K562 (cell line): Measurements from ENCODE around the gene APP. TPM values are rescaled to one million over a fixed set of nuclear protein-coding genes. Genes with fewer than 3 reads are reported as not detected.

Experiments used
- ATAC-seq: fragments of 200-7000 bp; cut with Tn5 transposase; 3 replicates; pipeline ENCODE4 v1.9.1; 2020; ENCODE audit warnings: moderate library complexity
- BruUV-seq: library from RNA; stranded (reverse); fragments of 400-500 nt; replicated peaks from 2 replicates; lab custom pipeline; 2021; lab: Mats Ljungman, UMichigan
- CTCF ChIA-PET: fragments of 300-600 bp; formaldehyde crosslinking; extraction: SDS; loops from one replicate; lab custom pipeline; 2021; ENCODE audit warnings: low intra/inter-chr PET ratio; lab: Yijun Ruan, JAX
- POLR2A ChIA-PET: fragments of 300-600, 350-650 bp; sonication (Branson Sonifier 250); formaldehyde crosslinking; extraction: SDS; loops from one replicate; lab custom pipeline; 2021; ENCODE audit warnings: antibody characterized with exemption, inconsistent platforms; lab: Yijun Ruan, JAX
- DNase-seq, 4 experiments: peaks; one replicate each; pipeline versions ENCODE4 v3.0.0 to v3.0.0-alpha.2; 2011 to 2018; ENCODE audit warnings: low spot score in 3 of 4, mixed read lengths in 3 of 4; ENCODE audit errors: extremely low read depth in 1 of 4
- FAIRE-seq: peaks from 2 replicates; lab custom pipeline; 2011; peaks lifted over from hg19 to GRCh38; lab: Jason Lieb, UNC
- H2AFZ ChIP-seq: 2 replicates; pipeline ENCODE4 v1.6.0; 2011; ENCODE audit warnings: low read depth, low read length, control low read depth, inconsistent platforms
- H3K27ac ChIP-seq: fragments of 200-600 bp; 3 replicates; pipeline ENCODE4 v1.8.0; 2011; ENCODE audit warnings: low read depth, mild to moderate bottlenecking, control low read depth, inconsistent platforms, low read length, moderate library complexity, mixed read lengths; ENCODE audit errors: extremely low read depth
- H3K27me3 ChIP-seq, 2 experiments: fragments of 300-600 bp in 1 of 2; 2 replicates in 1 of 2; 3 replicates in 1 of 2; pipeline versions ENCODE4 v1.6.0 to v1.8.0; 2011; ENCODE audit warnings: inconsistent platforms in 2 of 2, low read length in 2 of 2, mild to moderate bottlenecking in 1 of 2, mixed read lengths in 1 of 2, moderate library complexity in 1 of 2; ENCODE audit not compliant: control insufficient read depth in 2 of 2, insufficient read depth in 2 of 2
- H3K36me3 ChIP-seq: fragments of 300-600 bp; 3 replicates; pipeline ENCODE4 v1.8.0; 2011; ENCODE audit warnings: mild to moderate bottlenecking, low read length, inconsistent platforms; ENCODE audit not compliant: control insufficient read depth, insufficient read depth
- H3K4me1 ChIP-seq, 2 experiments: fragments of 200-600 bp in 1 of 2; replicated peaks in 1 of 2; 2 replicates in 1 of 2; 3 replicates in 1 of 2; pipeline versions ENCODE4 v1.5.1 to v1.8.0; 2011; ENCODE audit warnings: inconsistent platforms in 2 of 2, low read length in 2 of 2, mild to moderate bottlenecking in 1 of 2, mixed read lengths in 1 of 2, moderate library complexity in 1 of 2; ENCODE audit not compliant: control insufficient read depth in 2 of 2, insufficient read depth in 2 of 2
- H3K4me2 ChIP-seq: 2 replicates; pipeline ENCODE4 v1.6.1; 2011; ENCODE audit warnings: low read length, control low read depth, inconsistent platforms, mixed read lengths; ENCODE audit not compliant: insufficient read depth
- H3K4me3 ChIP-seq: fragments of 200-600 bp; sonication (generic), shearing (Covaris generic); 2 replicates; pipeline ENCODE4 v1.5.1; 2016; ENCODE audit warnings: control low read depth, inconsistent platforms
- H3K79me2 ChIP-seq: fragments of 200-600 bp; 3 replicates; pipeline ENCODE4 v1.8.0; 2011; ENCODE audit warnings: low read length, inconsistent platforms; ENCODE audit not compliant: control insufficient read depth, insufficient read depth
- H3K9ac ChIP-seq, 2 experiments: 2 replicates each; pipeline versions ENCODE4 v1.6.0 to v1.6.1; 2011; ENCODE audit warnings: low read depth in 2 of 2, low read length in 2 of 2, control low read depth in 1 of 2, inconsistent platforms in 1 of 2, mild to moderate bottlenecking in 1 of 2, mixed read lengths in 1 of 2; ENCODE audit not compliant: insufficient read depth in 1 of 2
- H3K9me1 ChIP-seq: one replicate; pipeline ENCODE4 v1.6.0; 2011; ENCODE audit warnings: inconsistent platforms, mild to moderate bottlenecking, low read length, moderate library complexity; ENCODE audit not compliant: control insufficient read depth, insufficient read depth
- H3K9me3 ChIP-seq: replicated peaks from 2 replicates; pipeline ENCODE4 v1.5.1; 2011; ENCODE audit warnings: low read depth, low read length, inconsistent platforms; ENCODE audit not compliant: control insufficient read depth, insufficient read depth
- H4K20me1 ChIP-seq: replicated peaks from 2 replicates; pipeline ENCODE4 v1.6.1; 2011; ENCODE audit warnings: low read length, inconsistent platforms, mixed read lengths; ENCODE audit not compliant: control insufficient read depth, insufficient read depth
- ATF1 ChIP-seq, 2 experiments: fragments of 450-650 bp in 1 of 2; IDR thresholded peaks; 2 replicates each; pipeline ENCODE4 v1.6.1; 2016; ENCODE audit warnings: missing compliant biosample characterization in 1 of 2, missing genetic modification characterization in 1 of 2
- CEBPZ ChIP-seq: fragments of 150-350 bp; IDR thresholded peaks from 2 replicates; pipeline ENCODE4 v1.6.1; 2014; ENCODE audit warnings: low read depth, mild to moderate bottlenecking, low read length, borderline replicate concordance
- ERF ChIP-seq: fragments of 450-650 bp; formaldehyde crosslinking; IDR thresholded peaks from 2 replicates; pipeline ENCODE4 v1.4.0; 2020; ENCODE audit warnings: mild to moderate bottlenecking, mixed read lengths
- HDAC3 ChIP-seq: fragments of 450-650 bp; IDR thresholded peaks from 2 replicates; pipeline ENCODE4 v1.6.1; 2018; ENCODE audit warnings: borderline replicate concordance, mild to moderate bottlenecking, moderate library complexity; ENCODE audit not compliant: partially characterized antibody
- HNRNPUL1 ChIP-seq: fragments of 200-400 bp; formaldehyde crosslinking; IDR thresholded peaks from 2 replicates; pipeline ENCODE4 v1.6.1; 2017; ENCODE audit warnings: low read length
- MTA2 ChIP-seq: fragments of 450-650 bp; IDR thresholded peaks from 2 replicates; pipeline ENCODE4 v1.6.1; 2016; ENCODE audit warnings: low read depth
- RAD51 ChIP-seq: fragments of 450-650 bp; IDR thresholded peaks from 2 replicates; pipeline ENCODE4 v1.7.1; 2016; ENCODE audit warnings: low read depth, mild to moderate bottlenecking, borderline replicate concordance
- RBFOX2 ChIP-seq: fragments of 200-400 bp; formaldehyde crosslinking; IDR thresholded peaks from 2 replicates; pipeline ENCODE4 v1.6.1; 2017; ENCODE audit warnings: low read depth, mild to moderate bottlenecking, low read length, moderate library complexity
- RBM34 ChIP-seq: fragments of 200-400 bp; formaldehyde crosslinking; IDR thresholded peaks from 2 replicates; pipeline ENCODE4 v1.6.1; 2018; ENCODE audit warnings: low read length, borderline replicate concordance; ENCODE audit not compliant: insufficient read depth
- SREBF1 ChIP-seq: fragments of 150-350 bp; IDR thresholded peaks from 2 replicates; pipeline ENCODE4 v1.6.1; 2014; ENCODE audit warnings: antibody characterized with exemption, low read depth, low read length, borderline replicate concordance
- TBP ChIP-seq: optimal IDR thresholded peaks from 2 replicates; pipeline ENCODE3; 2011; ENCODE audit warnings: low read depth, low read length, improper control_type of control experiment
- TFE3 ChIP-seq: fragments of 450-650 bp; formaldehyde crosslinking; IDR thresholded peaks from 2 replicates; pipeline ENCODE4 v1.4.0; 2020; ENCODE audit warnings: mild to moderate bottlenecking, mixed read lengths
- ZC3H4 ChIP-seq: sonication (generic); formaldehyde crosslinking; IDR thresholded peaks from 2 replicates; pipeline ENCODE4 v1.9.0; 2021; ENCODE audit warnings: missing genetic modification reagents, borderline replicate concordance
- ZFP91 ChIP-seq: sonication (generic); formaldehyde crosslinking; IDR thresholded peaks from 2 replicates; pipeline ENCODE4 v1.8.0; 2022; ENCODE audit warnings: mild to moderate bottlenecking, missing genetic modification reagents
- ZNF175 ChIP-seq: fragments of 200-800 bp; sonication (Bioruptor generic); IDR thresholded peaks from 2 replicates; pipeline ENCODE4 v1.6.1; 2016; ENCODE audit warnings: low read depth, mild to moderate bottlenecking, missing genetic modification characterization, missing compliant biosample characterization
- ZNF184 ChIP-seq: sonication (generic); formaldehyde crosslinking; IDR thresholded peaks from 2 replicates; pipeline ENCODE4 v1.5.0; 2020; ENCODE audit warnings: missing genetic modification reagents
- WGBS: fragments of 100-300 bp; shearing (Covaris generic); methylation state at CpG from one replicate; pipeline ENCODE4 v1.1.6; 2016; ENCODE audit warnings: low coverage, mixed read lengths; ENCODE audit not compliant: insufficient coverage; ENCODE audit errors: missing lambda C conversion rate; 5-methylcytosine and 5-hydroxymethylcytosine counted together
- in situ Hi-C: fragments of 300-500 bp; cut with MboI; formaldehyde crosslinking; loops from 4 replicates; pipeline ENCODE4 v1.15.0; 2018; ENCODE audit warnings: inconsistent platforms, mixed read lengths
- intact Hi-C: fragments of 100-400 bp; cut with micrococcal nuclease; formaldehyde crosslinking; loops from 2 replicates; pipeline ENCODE4 v1.14.2; 2022
- polyA plus RNA-seq, 8 experiments: library from polyadenylated mRNA; depleted of rRNA in 4 of 8; stranded (reverse) in 5 of 8; unstranded in 3 of 8; fragments of >200 nt; fragmentation: Nextera tagmentation in 2 of 8; fragmentation: Illumina TruSeq in 1 of 8; extraction: Ambion mirVana in 2 of 8; extraction: Trizol in 1 of 8; gene quantifications; 2 replicates each; pipeline versions ENCODE4 v1.2.1 to v1.2.3, GENCODE V29; 2011 to 2014; ENCODE audit warnings: inconsistent platforms in 1 of 8, missing spikeins in 1 of 8
- total RNA-seq, 7 experiments: library from RNA; depleted of rRNA in 6 of 7; stranded (reverse); fragments of >200 nt in 6 of 7; fragmentation: Illumina TruSeq in 2 of 7; extraction: Trizol in 2 of 7; gene quantifications; 2 replicates each; pipeline versions ENCODE4 v1.2.1 to v1.2.3, GENCODE V29; 2011 to 2021; ENCODE audit warnings: low replicate concordance in 1 of 7

Gene APP
- total and polyA plus RNA-seq, 9 of the 15 experiments (the other 6 are each of a cell fraction or from before 2014, with no cell fraction given) = 0.01 to 1.5 (median 0.16) TPM; not detected in 5

GRCh38 chr21:26194811-26195251 is 24.3 kb upstream of the APP start:
- no peaks in the 10 kb centered on the region for H3K4me1 ChIP-seq
- no TSS peak for BruUV-seq
- FAIRE-seq (no peak), ATAC-seq (no peak), DNase-seq (no peak)
- H3K9me1 ChIP-seq = no peaks in the 10 kb centered on the region
- no peak overlapping the region for H2AFZ ChIP-seq
- intact Hi-C loops (no loop called here), in situ Hi-C loops (no loop called here)
- no peak overlapping the region for H3K27ac ChIP-seq
- H3K27me3 ChIP-seq = no peaks in the 10 kb centered on the region
- H3K9me3 ChIP-seq = no peaks in the 10 kb centered on the region
- H3K9ac ChIP-seq = no peak overlapping the region
- no peaks in the 10 kb centered on the region for H4K20me1 ChIP-seq
- H3K4me3 ChIP-seq = no peak overlapping the region
- POLR2A ChIA-PET = no interaction called here
- H3K79me2 ChIP-seq = no peaks in the 10 kb centered on the region
- H3K36me3 ChIP-seq = no peaks in the 10 kb centered on the region
- H3K4me2 ChIP-seq = no peak overlapping the region
- CTCF ChIA-PET = no interaction called here
- 1% methylated on average over 6 of the region's 6 CpGs for whole genome bisulfite sequencing
- TF ChIP-seq SREBF1 (no peak), TBP (no peak), RAD51 (0 out of 2 replicates have a peak, but pooled peaks have one; percentile 11), ZC3H4 (CRISPR knock-in tag) (no peak), RBFOX2 (no peak), HDAC3 (no peak), ATF1 (CRISPR knock-in tag; IDR thresholded peaks at IDR 0.05) (no peak), ATF1 (tag; IDR thresholded peaks at IDR 0.05) (no peak), ZNF184 (CRISPR knock-in tag) (no peak), ZFP91 (CRISPR knock-in tag) (no peak), RBM34 (no peak), CEBPZ (no peak), ZNF175 (CRISPR knock-in tag) (no peak), ERF (CRISPR knock-in tag) (no peak), MTA2 (no peak), HNRNPUL1 (no peak), TFE3 (CRISPR knock-in tag) (peak; percentile 92)
